Measurements from ENCODE around the gene ST6GALNAC1. TPM values are rescaled to one million over a fixed set of nuclear protein-coding genes. Genes with fewer than 3 reads are reported as not detected.

The ST6GALNAC1 gene
- total and polyA plus RNA-seq, 2 of the 13 experiments (the other 11 are each of a cell fraction or from before 2014, with no cell fraction given): not detected

- TF ChIP-seq, protein P1, sequence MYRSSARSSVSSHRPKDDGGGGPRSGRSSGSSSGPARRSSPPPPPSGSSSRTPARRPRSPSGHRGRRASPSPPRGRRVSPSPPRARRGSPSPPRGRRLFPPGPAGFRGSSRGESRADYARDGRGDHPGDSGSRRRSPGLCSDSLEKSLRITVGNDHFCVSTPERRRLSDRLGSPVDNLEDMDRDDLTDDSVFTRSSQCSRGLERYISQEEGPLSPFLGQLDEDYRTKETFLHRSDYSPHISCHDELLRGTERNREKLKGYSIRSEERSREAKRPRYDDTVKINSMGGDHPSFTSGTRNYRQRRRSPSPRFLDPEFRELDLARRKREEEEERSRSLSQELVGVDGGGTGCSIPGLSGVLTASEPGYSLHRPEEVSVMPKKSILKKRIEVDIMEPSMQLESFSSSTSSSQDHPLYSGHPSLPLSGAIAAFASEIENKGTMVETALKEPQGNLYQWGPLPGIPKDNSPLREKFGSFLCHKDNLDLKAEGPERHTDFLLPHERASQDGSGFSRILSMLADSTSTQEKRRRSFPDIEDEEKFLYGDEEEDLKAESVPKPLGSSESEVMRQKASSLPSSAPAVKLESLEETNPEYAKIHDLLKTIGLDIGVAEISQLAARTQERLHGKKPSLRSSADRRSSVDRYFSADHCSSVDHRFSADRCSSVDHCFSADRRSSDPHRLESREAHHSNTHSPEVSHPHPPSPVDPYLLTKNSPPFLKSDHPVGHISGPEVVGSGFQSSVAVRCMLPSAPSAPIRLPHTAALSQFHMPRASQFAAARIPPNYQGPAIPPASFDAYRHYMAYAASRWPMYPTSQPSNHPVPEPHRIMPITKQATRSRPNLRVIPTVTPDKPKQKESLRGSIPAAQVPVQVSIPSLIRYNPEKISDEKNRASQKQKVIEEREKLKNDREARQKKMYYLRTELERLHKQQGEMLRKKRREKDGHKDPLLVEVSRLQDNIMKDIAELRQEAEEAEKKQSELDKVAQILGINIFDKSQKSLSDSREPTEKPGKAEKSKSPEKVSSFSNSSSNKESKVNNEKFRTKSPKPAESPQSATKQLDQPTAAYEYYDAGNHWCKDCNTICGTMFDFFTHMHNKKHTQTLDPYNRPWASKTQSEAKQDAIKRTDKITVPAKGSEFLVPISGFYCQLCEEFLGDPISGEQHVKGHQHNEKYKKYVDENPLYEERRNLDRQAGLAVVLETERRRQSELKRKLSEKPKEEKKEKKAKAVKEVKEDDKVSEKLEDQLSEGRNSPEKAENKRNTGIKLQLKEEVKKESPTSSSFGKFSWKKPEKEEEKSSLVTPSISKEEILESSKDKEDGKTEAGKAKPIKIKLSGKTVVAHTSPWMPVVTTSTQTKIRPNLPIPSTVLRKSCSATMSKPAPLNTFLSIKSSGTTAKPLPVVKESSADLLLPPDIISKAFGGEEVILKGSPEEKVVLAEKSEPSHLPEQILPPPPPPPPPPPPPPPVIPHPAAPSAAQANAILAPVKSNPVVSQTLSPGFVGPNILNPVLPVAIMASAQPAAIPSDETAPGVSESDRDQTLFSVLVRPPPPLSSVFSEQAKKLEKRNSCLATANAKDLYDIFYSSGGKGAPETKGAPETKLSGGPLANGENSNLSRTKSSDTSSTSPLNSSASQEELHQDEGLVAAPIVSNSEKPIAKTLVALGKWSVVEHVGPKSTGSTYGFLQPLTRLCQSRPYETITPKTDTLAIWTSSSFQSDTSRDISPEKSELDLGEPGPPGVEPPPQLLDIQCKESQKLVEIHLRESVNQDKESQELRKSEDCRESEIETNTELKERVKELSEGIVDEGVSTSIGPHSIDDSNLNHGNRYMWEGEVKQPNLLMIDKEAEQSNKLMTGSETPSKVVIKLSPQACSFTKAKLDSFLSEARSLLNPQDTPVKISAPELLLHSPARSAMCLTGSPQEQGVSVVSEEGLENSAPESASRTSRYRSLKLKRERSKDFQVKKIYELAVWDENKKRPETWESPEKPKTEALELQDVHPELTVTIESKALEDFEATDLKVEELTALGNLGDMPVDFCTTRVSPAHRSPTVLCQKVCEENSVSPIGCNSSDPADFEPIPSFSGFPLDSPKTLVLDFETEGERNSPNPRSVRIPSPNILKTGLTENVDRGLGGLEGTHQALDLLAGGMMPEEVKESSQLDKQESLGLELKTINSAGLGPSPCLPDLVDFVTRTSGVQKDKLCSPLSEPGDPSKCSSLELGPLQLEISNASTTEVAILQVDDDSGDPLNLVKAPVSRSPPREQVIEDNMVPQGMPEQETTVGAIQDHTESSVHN (CRISPR knock-in tag; IDR thresholded peaks at IDR 0.05): peak; percentile 14; the same call in 1 of the 2 replicates
- peak; percentile 41; the same call in 1 of the 2 replicates for TF ChIP-seq KDM4B (CRISPR knock-in tag; IDR thresholded peaks at IDR 0.05)
- TF ChIP-seq, protein P2, sequence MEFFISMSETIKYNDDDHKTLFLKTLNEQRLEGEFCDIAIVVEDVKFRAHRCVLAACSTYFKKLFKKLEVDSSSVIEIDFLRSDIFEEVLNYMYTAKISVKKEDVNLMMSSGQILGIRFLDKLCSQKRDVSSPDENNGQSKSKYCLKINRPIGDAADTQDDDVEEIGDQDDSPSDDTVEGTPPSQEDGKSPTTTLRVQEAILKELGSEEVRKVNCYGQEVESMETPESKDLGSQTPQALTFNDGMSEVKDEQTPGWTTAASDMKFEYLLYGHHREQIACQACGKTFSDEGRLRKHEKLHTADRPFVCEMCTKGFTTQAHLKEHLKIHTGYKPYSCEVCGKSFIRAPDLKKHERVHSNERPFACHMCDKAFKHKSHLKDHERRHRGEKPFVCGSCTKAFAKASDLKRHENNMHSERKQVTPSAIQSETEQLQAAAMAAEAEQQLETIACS (CRISPR knock-in tag; IDR thresholded peaks at IDR 0.05): no peak
- TF ChIP-seq ZNF777 (CRISPR knock-in tag; IDR thresholded peaks at IDR 0.05): peak; percentile 90
- TF ChIP-seq NAIF1 (CRISPR knock-in tag; IDR thresholded peaks at IDR 0.05; ENCODE audit: borderline replicate concordance): peak; percentile 48; the same call in 1 of the 2 replicates
- TF ChIP-seq, protein P3, sequence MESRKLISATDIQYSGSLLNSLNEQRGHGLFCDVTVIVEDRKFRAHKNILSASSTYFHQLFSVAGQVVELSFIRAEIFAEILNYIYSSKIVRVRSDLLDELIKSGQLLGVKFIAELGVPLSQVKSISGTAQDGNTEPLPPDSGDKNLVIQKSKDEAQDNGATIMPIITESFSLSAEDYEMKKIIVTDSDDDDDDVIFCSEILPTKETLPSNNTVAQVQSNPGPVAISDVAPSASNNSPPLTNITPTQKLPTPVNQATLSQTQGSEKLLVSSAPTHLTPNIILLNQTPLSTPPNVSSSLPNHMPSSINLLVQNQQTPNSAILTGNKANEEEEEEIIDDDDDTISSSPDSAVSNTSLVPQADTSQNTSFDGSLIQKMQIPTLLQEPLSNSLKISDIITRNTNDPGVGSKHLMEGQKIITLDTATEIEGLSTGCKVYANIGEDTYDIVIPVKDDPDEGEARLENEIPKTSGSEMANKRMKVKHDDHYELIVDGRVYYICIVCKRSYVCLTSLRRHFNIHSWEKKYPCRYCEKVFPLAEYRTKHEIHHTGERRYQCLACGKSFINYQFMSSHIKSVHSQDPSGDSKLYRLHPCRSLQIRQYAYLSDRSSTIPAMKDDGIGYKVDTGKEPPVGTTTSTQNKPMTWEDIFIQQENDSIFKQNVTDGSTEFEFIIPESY (CRISPR knock-in tag; IDR thresholded peaks at IDR 0.05): 0 out of 2 replicates have a peak, but pooled peaks have one; percentile 39
- peak; percentile 56; the same call in 1 of the 2 replicates for TF ChIP-seq HINFP (CRISPR knock-in tag; IDR thresholded peaks at IDR 0.05; ENCODE audit: low read depth)
- no peak for TF ChIP-seq NR2F1 (CRISPR knock-in tag; IDR thresholded peaks at IDR 0.05)
- 0 out of 2 replicates have a peak, but pooled peaks have one; percentile 57 for TF ChIP-seq ZNF205 (CRISPR knock-in tag; IDR thresholded peaks at IDR 0.05)
- no peak for TF ChIP-seq SOX6 (IDR thresholded peaks at IDR 0.05)
- TF ChIP-seq SOX6 (CRISPR knock-in tag; IDR thresholded peaks at IDR 0.05): peak; percentile 64
- TF ChIP-seq REL (CRISPR knock-in tag; conservative IDR thresholded peaks at IDR 0.05): no peak
- TF ChIP-seq HOXA5 (CRISPR knock-in tag; IDR thresholded peaks at IDR 0.05): 0 out of 2 replicates have a peak, but pooled peaks have one; percentile 28
- peak; percentile 65; the same call in 1 of the 2 replicates for TF ChIP-seq THAP11 (CRISPR knock-in tag; IDR thresholded peaks at IDR 0.05)
Measured at GRCh38 chr17:76585649-76586593, 57.6 kb downstream of the ST6GALNAC1 start, which contains the start of gene ST6GALNAC2 (continued).

Measured in HepG2 (cell line).